Anterior cingulate cortex (tissue), 58 donors: ENCODE results near the gene ERAL1.
"Not testable (repeated sequence)": the region's sequence is repeated elsewhere in the genome, so short reads cannot be mapped to it uniquely, and the experiment has no call there.

Source experiments
- DNase-seq, 58 donors: peaks; one replicate each; lab custom pipeline; 2025; lab: John Stamatoyannopoulos, UW

Gene ERAL1

GRCh38 chr17:28896884-28897768 lies 42.3 kb downstream of the ERAL1 start, which contains the start of gene FLOT2:
FLOT2 (minus strand) TSS chr17:28897733; CDS start chr17:28897574, 159 bp downstream.
- peak in 44 of 58 donors; percentile 7 to 78 (median 47) for DNase-seq

- peak in 2 of 58 donors; percentile 20 to 64 for DNase-seq
These were observed 43.1 kb downstream of the ERAL1 start for GRCh38 chr17:28897769-28898526.

- no peak for DNase-seq
These were observed 43.7 kb downstream of the ERAL1 start for GRCh38 chr17:28898527-28898955.

- DNase-seq = no peak
These were observed 44.5 kb downstream of the ERAL1 start for GRCh38 chr17:28899212-28899815.

- DNase-seq = no peak
These were observed 46.3 kb downstream of the ERAL1 start for GRCh38 chr17:28900986-28901726.

GRCh38 chr17:28901866-28902818 lies 47.3 kb downstream of the ERAL1 start:
- DNase-seq = peak in 12 of 58 donors; percentile 41 to 62 (median 53)

GRCh38 chr17:28902819-28903545 lies 48.2 kb downstream of the ERAL1 start, which contains the start of gene DHRS13:
DHRS13 (minus strand) TSS chr17:28903079; CDS start chr17:28902944, 135 bp downstream.
- peak in 55 of 58 donors; percentile 13 to 91 (median 72) for DNase-seq

GRCh38 chr17:28903546-28903841 lies 48.7 kb downstream of the ERAL1 start:
- not testable (repeated sequence) for DNase-seq

GRCh38 chr17:28904800-28905199 lies 50.0 kb downstream of the ERAL1 start:
- DNase-seq = no peak

GRCh38 chr17:28906276-28906675 lies 51.5 kb downstream of the ERAL1 start:
- DNase-seq = peak in 5 of 58 donors; percentile 1 to 70 (median 19)

- peak in 2 of 58 donors; percentile 18 to 70 for DNase-seq
These were observed 52.1 kb downstream of the ERAL1 start for GRCh38 chr17:28906706-28907438.

- no peak for DNase-seq
These were observed 53.1 kb downstream of the ERAL1 start for GRCh38 chr17:28907709-28908475.

GRCh38 chr17:28908640-28909167 lies 53.9 kb downstream of the ERAL1 start:
- peak in 10 of 58 donors; percentile 9 to 44 (median 22) for DNase-seq

GRCh38 chr17:28910534-28910933 lies 55.7 kb downstream of the ERAL1 start:
- no peak for DNase-seq
